Measurements from ENCODE around the gene CCDC187.
"Not testable (repeated sequence)": the region's sequence is repeated elsewhere in the genome, so short reads cannot be mapped to it uniquely, and the experiment has no call there.

Gene CCDC187

GRCh38 chr9:136326761-136327303 is 22.9 kb upstream of the CCDC187 start:
- DNase-seq (ENCODE audit: low read depth): no peak

- DNase-seq (ENCODE audit: low read depth): no peak
These were observed 22.3 kb upstream of the CCDC187 start for GRCh38 chr9:136326061-136326760.

- no peak for DNase-seq (ENCODE audit: low read depth)
These were observed 21.5 kb upstream of the CCDC187 start for GRCh38 chr9:136325358-136325757.

GRCh38 chr9:136324501-136325300 is 20.8 kb upstream of the CCDC187 start:
- no peak for DNase-seq (ENCODE audit: low read depth)

GRCh38 chr9:136323371-136323789 is 19.5 kb upstream of the CCDC187 start:
- DNase-seq (ENCODE audit: low read depth): no peak

GRCh38 chr9:136322756-136323330 is 18.9 kb upstream of the CCDC187 start:
- no peak for DNase-seq (ENCODE audit: low read depth)

GRCh38 chr9:136321561-136321960 is 17.7 kb upstream of the CCDC187 start:
- no peak for DNase-seq (ENCODE audit: low read depth)

GRCh38 chr9:136320972-136321371 is 17.1 kb upstream of the CCDC187 start:
- DNase-seq (ENCODE audit: low read depth): not testable (repeated sequence)

GRCh38 chr9:136319955-136320354 is 16.1 kb upstream of the CCDC187 start:
- not testable (repeated sequence) for DNase-seq (ENCODE audit: low read depth)

GRCh38 chr9:136319244-136319643 is 15.3 kb upstream of the CCDC187 start:
- not testable (repeated sequence) for DNase-seq (ENCODE audit: low read depth)

GRCh38 chr9:136318776-136319241 is 14.9 kb upstream of the CCDC187 start:
- DNase-seq (ENCODE audit: low read depth): no peak

- no peak for DNase-seq (ENCODE audit: low read depth)
These were observed 14.3 kb upstream of the CCDC187 start for GRCh38 chr9:136318111-136318775.

- no peak for DNase-seq (ENCODE audit: low read depth)
These were observed 13.8 kb upstream of the CCDC187 start for GRCh38 chr9:136317695-136318094.

GRCh38 chr9:136316896-136317676 is 13.2 kb upstream of the CCDC187 start:
- no peak for DNase-seq (ENCODE audit: low read depth)

GRCh38 chr9:136316271-136316751 is 12.4 kb upstream of the CCDC187 start:
- DNase-seq (ENCODE audit: low read depth): no peak

- no peak for DNase-seq (ENCODE audit: low read depth)
These were observed 11.1 kb upstream of the CCDC187 start for GRCh38 chr9:136314944-136315343.

GRCh38 chr9:136314056-136314416 is 10.1 kb upstream of the CCDC187 start:
- DNase-seq (ENCODE audit: low read depth): no peak

- no peak for DNase-seq (ENCODE audit: low read depth)
These were observed 9.5 kb upstream of the CCDC187 start for GRCh38 chr9:136313111-136314055.

- peak; percentile 21 for DNase-seq (ENCODE audit: low read depth)
These were observed 8.5 kb upstream of the CCDC187 start for GRCh38 chr9:136312436-136312835.

- DNase-seq (ENCODE audit: low read depth): no peak
These were observed 8.1 kb upstream of the CCDC187 start for GRCh38 chr9:136312009-136312375.

All from activated T-cell treated with anti-CD3 and anti-CD28 coated beads for 1 hour (primary cell).